Right lung (tissue), 5 donors: ENCODE measurements around the gene NSMCE1. TPM values are rescaled to one million over a fixed set of nuclear protein-coding genes. Genes with fewer than 3 reads are reported as not detected.

Experiments
- polyA plus RNA-seq, 5 donors: library from polyadenylated mRNA; unstranded; fragments of 120-200 nt; gene quantifications; one replicate each; pipeline versions ENCODE4 v1.2.1 to v1.2.3, GENCODE V29; 2013; ENCODE audit warnings: inconsistent platforms in 1 of 5, low replicate concordance in 1 of 5; ENCODE audit not compliant: insufficient read length in 5 of 5, insufficient read depth in 1 of 5

Gene NSMCE1
- polyA plus RNA-seq, 5 donors = 64.5 to 69.8 (median 67.3) TPM

Other genes starting within 250 kb of the NSMCE1 start
- not detected for gene C16orf82, start 201.8 kb downstream of the NSMCE1 start, polyA plus RNA-seq
- gene KDM8, start 65.2 kb downstream of the NSMCE1 start, polyA plus RNA-seq = 1 to 10 TPM; 8.1 to 10.0 (median 8.8) TPM
- gene IL4R, start 45.2 kb upstream of the NSMCE1 start, polyA plus RNA-seq = 10 to 100 TPM; 27.7 to 37.6 (median 34.4) TPM
- gene IL21R, start 133.4 kb upstream of the NSMCE1 start, polyA plus RNA-seq = 1 to 10 TPM; 1.2 to 5.5 (median 4.1) TPM